ENCODE data around the gene SON. TPM values are rescaled to one million over a fixed set of nuclear protein-coding genes. Genes with fewer than 3 reads are reported as not detected.
"Not testable (repeated sequence)": the region's sequence is repeated elsewhere in the genome, so short reads cannot be mapped to it uniquely, and the experiment has no call there.

SON gene
- polyA plus RNA-seq, 3 donors, result 322 to 376 (median 360) TPM

- no peak for DNase-seq (ENCODE audit: extremely low read depth in 1 of 11, low read depth in 9 of 11, low spot score in 4 of 11)
Measured at GRCh38 chr21:33618407-33618806, 75.6 kb downstream of the SON start.

GRCh38 chr21:33619726-33620125 is 76.9 kb downstream of the SON start:
- DNase-seq (ENCODE audit: extremely low read depth in 1 of 11, low read depth in 9 of 11, low spot score in 4 of 11), result no peak

GRCh38 chr21:33622253-33622652 is 79.4 kb downstream of the SON start:
- DNase-seq (ENCODE audit: extremely low read depth in 1 of 11, low read depth in 9 of 11, low spot score in 4 of 11), result no peak

- DNase-seq (ENCODE audit: extremely low read depth in 1 of 11, low read depth in 9 of 11, low spot score in 4 of 11), result not testable (repeated sequence)
Measured at GRCh38 chr21:33626151-33626550, 83.3 kb downstream of the SON start.

Other genes with a start within 250 kb of the SON start
- gene IFNAR1, start 218.1 kb upstream of the SON start, polyA plus RNA-seq (ENCODE audit: insufficient read length in 3 of 3), result 10 to 100 TPM; 35.2 to 40.6 (median 36.2) TPM
- gene IFNGR2, start 139.6 kb upstream of the SON start, polyA plus RNA-seq (ENCODE audit: insufficient read length in 3 of 3), result 10 to 100 TPM; 75.0 to 88.7 (median 77.1) TPM
- gene TMEM50B, start 63.1 kb upstream of the SON start, polyA plus RNA-seq (ENCODE audit: insufficient read length in 3 of 3), result 10 to 100 TPM; 49.6 to 77.0 (median 52.5) TPM
- gene DNAJC28, start 51.3 kb upstream of the SON start, polyA plus RNA-seq (ENCODE audit: insufficient read length in 3 of 3), result 1 to 10 TPM; 4.9 to 6.3 (median 5.1) TPM
- 10 to 100 TPM; 70.7 to 83.8 (median 77.1) TPM for gene GART, start 921 bp upstream of the SON start, polyA plus RNA-seq (ENCODE audit: insufficient read length in 3 of 3)
- gene DONSON, start 45.6 kb downstream of the SON start, polyA plus RNA-seq (ENCODE audit: insufficient read length in 3 of 3), result 10 to 100 TPM; 33.9 to 38.4 (median 36.8) TPM
- gene CRYZL1, start 98.7 kb downstream of the SON start, polyA plus RNA-seq (ENCODE audit: insufficient read length in 3 of 3), result 10 to 100 TPM; 59.2 to 74.0 (median 71.2) TPM
- 10 to 100 TPM; 42.9 to 52.1 (median 47.9) TPM for gene ITSN1, start 99.5 kb downstream of the SON start, polyA plus RNA-seq (ENCODE audit: insufficient read length in 3 of 3)